GM19372 (cell line): ENCODE results near the gene PTPRN2.

Source experiments
- ATAC-seq: cut with Tn5 transposase; IDR thresholded peaks from one replicate; pipeline ENCODE4 v1.9.1; 2021; ENCODE audit warnings: mild to moderate bottlenecking, low read depth, moderate library complexity; ENCODE audit not compliant: unreplicated experiment

Gene PTPRN2

DNA sequence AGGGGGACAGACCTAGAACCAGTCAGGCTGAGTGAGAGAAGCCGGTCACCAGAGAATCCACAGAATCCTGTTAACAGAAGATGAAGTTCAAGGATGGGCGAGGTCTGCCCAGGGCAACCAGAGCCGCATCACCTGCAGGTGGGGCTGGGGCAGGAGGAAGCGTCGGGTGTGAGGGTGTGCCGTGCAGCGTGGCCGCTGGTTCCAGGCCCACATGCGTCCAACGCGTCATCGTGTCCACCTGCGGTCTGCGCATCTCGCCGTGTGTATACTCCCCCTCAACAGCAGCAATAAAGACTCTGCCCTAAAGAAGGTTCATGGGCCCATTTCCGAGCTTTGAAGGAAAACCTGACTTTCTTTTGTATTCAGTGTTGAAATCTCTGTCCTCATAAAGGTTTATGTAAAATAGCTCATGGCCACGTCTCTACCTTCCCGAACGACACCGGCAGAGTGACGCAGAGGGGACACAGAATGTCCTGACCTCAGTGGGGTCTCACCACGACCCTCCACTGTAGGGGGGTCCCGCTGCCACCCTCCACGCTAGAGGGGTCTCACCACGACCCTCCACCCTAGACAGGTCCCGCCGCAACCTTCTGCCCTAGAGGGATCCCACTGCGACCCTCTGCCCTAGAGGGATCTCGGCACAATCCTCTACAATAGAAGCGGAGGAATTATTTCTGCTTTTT is 446.9 kb downstream of the PTPRN2 start:
- no peak for ATAC-seq

DNA sequence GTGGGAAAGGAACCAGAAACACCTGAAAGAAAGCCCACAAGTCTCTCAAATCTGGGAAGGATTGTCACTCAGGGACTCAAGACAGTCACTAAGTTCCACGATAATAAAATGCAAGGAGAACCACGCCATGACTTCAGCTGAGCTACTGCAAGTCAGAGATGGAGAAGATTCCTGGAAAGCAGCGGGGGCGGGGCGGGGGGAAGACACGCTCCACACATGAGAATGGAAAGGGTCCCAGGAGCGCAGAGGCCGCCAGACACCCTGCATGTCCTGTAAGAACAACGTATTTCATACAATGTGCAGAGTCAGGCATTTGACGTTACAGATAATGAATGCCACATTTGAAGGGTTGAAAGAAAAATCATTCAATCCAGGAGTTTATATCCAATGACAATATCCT is 448.1 kb downstream of the PTPRN2 start:
- no peak for ATAC-seq

DNA sequence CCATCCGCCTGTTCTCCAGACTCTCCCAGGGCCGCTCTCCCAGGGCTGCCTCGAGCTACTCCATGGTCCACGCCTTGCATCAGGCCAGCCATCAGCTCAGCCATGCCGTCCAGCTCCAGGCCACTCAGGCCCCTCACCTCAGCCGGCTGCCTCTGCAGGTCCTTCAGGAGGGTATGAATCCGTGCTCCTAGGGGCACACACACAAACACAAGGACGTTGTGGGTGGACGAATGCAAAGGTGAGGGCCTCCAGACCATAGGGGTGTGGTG is 449.4 kb downstream of the PTPRN2 start:
- no peak for ATAC-seq

DNA sequence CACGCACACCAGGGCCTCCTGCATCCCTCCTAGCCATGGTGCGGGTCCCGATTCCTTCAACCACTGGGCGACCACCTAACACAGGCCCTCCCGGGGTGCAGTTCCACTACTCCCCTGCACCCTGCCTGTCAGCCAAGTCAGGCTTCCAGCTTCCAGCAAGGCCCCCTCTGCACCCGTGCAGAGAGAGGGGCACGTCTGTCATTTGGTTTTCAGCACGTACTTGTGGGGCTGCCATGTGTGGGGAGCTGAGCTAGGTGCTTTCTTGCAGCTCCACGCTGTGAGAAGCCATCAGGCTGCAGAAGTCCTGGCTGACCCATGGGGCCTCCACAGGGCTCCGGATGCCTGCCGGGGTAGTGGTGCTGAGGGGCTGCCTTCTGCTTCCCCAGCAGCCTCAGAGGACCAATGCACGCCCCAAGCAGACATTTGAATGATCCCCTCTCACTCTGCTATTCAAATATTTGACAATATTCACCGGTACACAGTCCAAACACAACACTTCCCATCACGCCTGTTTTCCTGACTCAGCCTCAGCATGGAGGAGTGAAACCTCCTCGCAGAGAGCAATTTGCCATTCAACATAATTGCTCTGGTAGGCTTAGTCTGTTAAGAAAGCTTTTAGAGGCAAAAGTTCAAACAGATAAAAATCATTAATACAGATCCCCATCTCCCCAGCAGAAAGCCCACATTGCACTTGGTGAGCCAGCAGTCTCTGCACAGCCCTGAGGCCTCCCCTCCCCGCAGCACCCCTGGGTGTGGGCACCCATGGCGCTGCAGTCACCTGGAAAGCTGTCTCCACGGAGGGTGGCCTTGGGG is 449.9 kb downstream of the PTPRN2 start:
- ATAC-seq = no peak

GRCh38 chr7:158135931-158136330 is 451.7 kb downstream of the PTPRN2 start:
- ATAC-seq = no peak

- ATAC-seq = no peak
Observed at GRCh38 chr7:158134824-158135223, 452.8 kb downstream of the PTPRN2 start.

- ATAC-seq = no peak
Observed at GRCh38 chr7:158133515-158134271, 453.9 kb downstream of the PTPRN2 start.

GRCh38 chr7:158133057-158133456 is 454.6 kb downstream of the PTPRN2 start:
- no peak for ATAC-seq

DNA sequence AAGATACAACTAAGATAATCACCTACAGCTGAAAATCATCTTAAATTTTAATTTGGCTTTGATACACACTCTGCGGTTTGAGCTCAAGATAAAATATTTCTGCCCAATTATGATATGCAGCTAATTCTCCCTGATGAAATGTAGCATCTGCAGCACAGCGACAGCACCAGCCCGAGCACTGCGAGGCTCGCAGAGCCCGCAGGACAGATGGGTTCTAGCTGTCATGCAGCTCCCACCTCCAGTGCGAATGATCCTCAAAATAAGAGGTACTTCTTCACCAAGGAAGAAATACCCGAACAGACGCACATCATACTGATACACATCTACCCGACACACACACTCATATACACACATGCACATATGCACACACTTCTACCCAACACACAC is 457.6 kb downstream of the PTPRN2 start:
- no peak for ATAC-seq

DNA sequence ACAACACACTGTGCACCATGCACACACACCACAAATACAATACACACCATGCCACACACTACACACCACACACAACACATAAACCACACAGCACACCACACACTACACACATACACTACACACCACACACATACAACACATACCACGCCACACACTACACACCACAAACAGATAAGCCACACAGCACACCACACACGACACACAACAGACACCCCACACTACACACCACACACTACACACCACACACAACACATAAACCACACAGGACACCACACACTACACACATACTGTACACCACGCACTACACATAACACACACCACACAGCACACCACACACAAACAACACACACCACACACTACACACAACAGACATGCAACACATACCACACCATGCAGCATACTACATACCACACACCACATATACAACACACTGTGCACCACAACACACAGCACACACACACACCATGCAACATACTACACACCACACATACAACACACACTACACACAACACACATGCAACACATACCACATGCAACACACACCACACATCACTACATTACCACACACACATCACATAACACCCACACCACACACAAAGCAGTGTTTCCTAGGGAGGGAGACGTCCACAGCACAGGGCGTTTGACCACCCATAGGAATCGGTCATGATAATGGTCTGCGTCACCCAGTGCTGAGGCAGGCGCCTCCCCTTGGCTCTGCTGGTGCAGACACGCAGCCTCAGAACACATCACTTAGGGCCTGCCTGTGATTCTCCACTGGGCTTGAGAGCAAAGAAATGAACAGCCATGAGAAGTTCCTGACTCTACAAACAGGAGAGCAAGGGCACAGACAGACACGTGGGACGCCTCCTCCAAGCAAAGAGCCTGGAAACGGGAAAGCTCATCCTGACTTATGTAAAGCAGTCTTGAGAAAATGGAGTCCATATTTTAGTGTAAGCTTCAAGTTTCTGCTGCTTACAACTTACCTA is 458.3 kb downstream of the PTPRN2 start:
- no peak for ATAC-seq

DNA sequence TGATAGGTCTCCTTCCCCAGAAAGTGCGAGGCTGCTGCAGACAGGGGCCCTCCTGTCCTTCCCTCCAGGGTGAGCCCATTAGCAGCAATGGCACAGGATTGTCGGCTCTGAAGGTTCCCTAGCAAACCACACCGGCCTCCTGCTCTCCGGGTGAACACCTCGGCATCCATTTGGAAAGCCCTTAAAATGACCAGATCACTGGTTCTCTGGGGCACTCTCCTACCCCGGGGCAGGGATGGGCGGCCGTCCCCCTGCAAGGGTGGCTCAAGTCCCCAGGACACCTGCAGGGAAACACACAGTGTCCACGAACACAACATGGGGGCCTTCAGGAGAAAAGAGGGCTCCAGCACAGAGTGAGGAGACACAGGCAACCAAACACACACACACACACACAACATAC is 459.1 kb downstream of the PTPRN2 start:
- ATAC-seq = no peak

- no peak for ATAC-seq
Observed at GRCh38 chr7:158127241-158127640, 460.4 kb downstream of the PTPRN2 start.

DNA sequence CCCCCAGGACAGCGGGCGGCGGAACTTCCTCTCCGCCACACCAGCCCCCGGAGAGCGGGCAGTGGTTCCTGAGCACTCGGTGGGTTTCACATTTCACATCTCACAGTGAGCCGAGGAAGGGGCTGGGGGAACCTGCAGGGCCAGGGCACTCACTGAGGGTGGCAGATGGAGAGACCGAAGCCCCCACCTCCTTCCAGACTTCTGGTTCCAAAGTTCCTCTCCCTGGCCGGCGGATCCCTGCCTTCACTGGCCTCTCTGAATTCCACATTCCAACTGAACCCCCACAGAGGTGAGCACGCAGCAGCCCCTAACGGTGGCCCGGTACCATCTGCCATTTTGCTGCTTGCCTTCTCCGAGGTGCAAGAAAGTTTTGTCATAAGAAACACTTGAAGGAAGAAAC is 461.0 kb downstream of the PTPRN2 start:
- ATAC-seq = no peak

GRCh38 chr7:158125721-158126120 is 461.9 kb downstream of the PTPRN2 start:
- ATAC-seq = no peak

GRCh38 chr7:158125091-158125490 is 462.5 kb downstream of the PTPRN2 start:
- no peak for ATAC-seq

DNA sequence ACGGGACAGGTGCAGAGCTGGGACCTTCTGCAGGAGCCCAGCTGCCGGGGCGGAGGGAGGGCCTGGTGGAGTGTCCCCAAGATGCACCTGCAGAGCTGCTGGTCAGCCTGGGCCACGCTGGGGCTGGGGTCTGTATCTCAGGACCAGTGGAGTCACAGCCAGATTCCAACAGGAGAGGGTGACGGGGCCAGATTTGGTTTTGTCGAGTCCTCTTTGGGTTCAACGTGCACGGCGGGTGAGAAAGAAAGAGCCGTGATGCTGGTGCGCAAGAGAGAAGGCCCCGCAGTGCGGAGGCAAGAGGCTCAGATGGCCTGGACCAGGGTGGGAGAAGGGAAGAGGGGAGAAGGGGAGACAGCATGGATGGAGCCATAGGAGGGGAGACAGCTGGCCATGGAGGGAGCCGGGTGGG is 462.9 kb downstream of the PTPRN2 start:
- no peak for ATAC-seq

GRCh38 chr7:158123753-158124152 is 463.9 kb downstream of the PTPRN2 start:
- no peak for ATAC-seq

GRCh38 chr7:158123214-158123613 is 464.4 kb downstream of the PTPRN2 start:
- no peak for ATAC-seq

DNA sequence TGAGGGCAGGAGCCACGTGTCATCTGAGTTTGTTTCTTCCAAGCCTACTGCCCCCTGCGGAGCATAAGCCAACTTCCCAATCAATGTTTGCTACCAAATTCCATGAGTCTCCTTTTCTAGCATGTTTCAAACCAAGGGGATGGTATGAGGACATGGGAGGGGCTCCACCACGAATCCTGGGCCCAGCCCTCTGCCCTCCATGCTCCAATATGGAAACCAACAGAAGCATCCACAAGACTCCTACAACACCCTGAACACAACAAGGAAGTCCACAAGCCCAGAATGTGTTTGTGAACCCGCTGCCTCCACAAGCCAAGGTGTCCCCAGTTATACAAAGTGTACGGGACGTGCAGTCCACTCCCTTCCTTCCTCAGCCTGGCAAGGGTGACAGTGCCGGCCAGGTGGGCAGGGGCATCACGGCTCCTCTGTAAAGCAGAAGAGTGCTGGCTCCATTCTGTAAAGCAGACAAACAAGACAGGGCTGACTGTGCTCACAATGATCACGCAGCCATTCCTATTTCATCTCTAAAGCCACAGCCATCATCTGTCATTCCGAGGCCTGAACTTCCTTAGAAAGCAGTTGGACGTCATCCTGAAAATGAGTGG is 466.1 kb downstream of the PTPRN2 start:
- no peak for ATAC-seq

GRCh38 chr7:158120716-158121115 is 466.9 kb downstream of the PTPRN2 start:
- no peak for ATAC-seq
